Measurements from ENCODE around the gene CRX.

DNA sequence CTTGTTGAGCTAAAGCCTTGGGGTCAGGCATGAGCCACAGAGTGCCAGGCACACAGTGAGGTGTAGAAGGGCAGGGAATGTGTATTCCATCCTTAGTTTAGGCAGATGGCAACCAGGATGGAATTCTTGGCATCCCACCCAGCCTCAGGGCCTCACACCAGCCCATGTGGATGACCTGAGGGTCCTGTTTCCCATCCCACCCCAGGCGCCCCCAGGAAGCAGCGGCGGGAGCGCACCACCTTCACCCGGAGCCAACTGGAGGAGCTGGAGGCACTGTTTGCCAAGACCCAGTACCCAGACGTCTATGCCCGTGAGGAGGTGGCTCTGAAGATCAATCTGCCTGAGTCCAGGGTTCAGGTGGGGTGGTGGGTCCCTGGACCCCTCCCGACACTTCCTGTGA lies 14.3 kb downstream of the CRX start:
- TF ChIP-seq EZH2 (IDR thresholded peaks at IDR 0.05; ENCODE audit: low read length, missing control alignments), result no peak
- TF ChIP-seq, protein P1, sequence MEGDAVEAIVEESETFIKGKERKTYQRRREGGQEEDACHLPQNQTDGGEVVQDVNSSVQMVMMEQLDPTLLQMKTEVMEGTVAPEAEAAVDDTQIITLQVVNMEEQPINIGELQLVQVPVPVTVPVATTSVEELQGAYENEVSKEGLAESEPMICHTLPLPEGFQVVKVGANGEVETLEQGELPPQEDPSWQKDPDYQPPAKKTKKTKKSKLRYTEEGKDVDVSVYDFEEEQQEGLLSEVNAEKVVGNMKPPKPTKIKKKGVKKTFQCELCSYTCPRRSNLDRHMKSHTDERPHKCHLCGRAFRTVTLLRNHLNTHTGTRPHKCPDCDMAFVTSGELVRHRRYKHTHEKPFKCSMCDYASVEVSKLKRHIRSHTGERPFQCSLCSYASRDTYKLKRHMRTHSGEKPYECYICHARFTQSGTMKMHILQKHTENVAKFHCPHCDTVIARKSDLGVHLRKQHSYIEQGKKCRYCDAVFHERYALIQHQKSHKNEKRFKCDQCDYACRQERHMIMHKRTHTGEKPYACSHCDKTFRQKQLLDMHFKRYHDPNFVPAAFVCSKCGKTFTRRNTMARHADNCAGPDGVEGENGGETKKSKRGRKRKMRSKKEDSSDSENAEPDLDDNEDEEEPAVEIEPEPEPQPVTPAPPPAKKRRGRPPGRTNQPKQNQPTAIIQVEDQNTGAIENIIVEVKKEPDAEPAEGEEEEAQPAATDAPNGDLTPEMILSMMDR (conservative IDR thresholded peaks at IDR 0.05 in 1 of 2, IDR thresholded peaks at IDR 0.05 in 1 of 2; ENCODE audit: low read depth in 1 of 2, low read length in 2 of 2), result no peak
